ENCODE data around the gene TMEM106B. TPM values are rescaled to one million over a fixed set of nuclear protein-coding genes. Genes with fewer than 3 reads are reported as not detected.
"Not testable (repeated sequence)": the region's sequence is repeated elsewhere in the genome, so short reads cannot be mapped to it uniquely, and the experiment has no call there.

The TMEM106B gene
- total and polyA plus RNA-seq, 2 of the 8 experiments (the other 6 are each of a cell fraction or from before 2014, with no cell fraction given) = 16.0 to 29.1 TPM

DNA sequence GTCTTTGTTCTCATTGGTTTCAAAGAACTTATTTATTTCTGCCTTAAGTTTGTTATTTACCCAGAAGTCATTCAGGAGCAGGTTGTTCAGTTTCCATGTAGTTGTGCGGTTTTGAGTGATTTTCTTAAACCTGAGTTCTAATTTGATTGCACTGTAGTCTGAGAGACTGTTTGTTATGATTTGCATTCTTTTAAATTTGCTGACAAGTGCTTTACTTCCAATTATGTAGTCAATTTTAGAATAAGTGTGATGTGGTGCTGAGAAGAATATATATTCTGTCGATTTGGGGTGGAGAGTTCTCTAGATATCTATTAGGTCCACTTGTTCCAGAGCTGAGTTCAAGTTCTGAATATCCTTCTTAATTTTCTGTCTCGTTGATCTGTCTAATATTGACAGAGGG lies 43.0 kb upstream of the TMEM106B start:
- H2BK20ac ChIP-seq (ENCODE audit: low read length); H4K20me1 ChIP-seq (replicated peaks in 1 of 2; ENCODE audit: control insufficient read depth in 1 of 2, insufficient read depth in 2 of 2, low read length in 2 of 2); H3K4me3 ChIP-seq (ENCODE audit: extremely low read depth in 1 of 4, insufficient read depth in 2 of 4, low read depth in 3 of 4, low read length in 4 of 4); DNase-seq (ENCODE audit: low read depth in 1 of 2, low spot score in 2 of 2); H3K27ac ChIP-seq (ENCODE audit: low read depth, low read length); H2BK5ac ChIP-seq (ENCODE audit: low read depth, low read length); H3K4me2 ChIP-seq (ENCODE audit: insufficient read depth in 1 of 2, low read depth in 2 of 2, low read length in 2 of 2); CTCF ChIA-PET (ENCODE audit: partially characterized antibody); H4K5ac ChIP-seq (ENCODE audit: insufficient read length, low read depth, low read length); H3K79me1 ChIP-seq (ENCODE audit: low read depth, low read length); H3K23ac ChIP-seq (ENCODE audit: insufficient read length); H3K4me1 ChIP-seq (replicated peaks in 1 of 4; ENCODE audit: control insufficient read depth in 3 of 4, insufficient read depth in 4 of 4, low read length in 3 of 4); H3K9me3 ChIP-seq (ENCODE audit: insufficient read depth in 2 of 2, low read depth in 1 of 2, low read length in 1 of 2); H2BK12ac ChIP-seq (ENCODE audit: low read depth, low read length); H3K79me2 ChIP-seq (ENCODE audit: control insufficient read depth in 1 of 2, insufficient read depth in 2 of 2, low read length in 2 of 2); H3K18ac ChIP-seq (ENCODE audit: extremely low read depth, low read length); POLR2A ChIA-PET (ENCODE audit: partially characterized antibody); H2BK120ac ChIP-seq (replicated peaks; ENCODE audit: low read depth, low read length); H4K8ac ChIP-seq (ENCODE audit: extremely low read depth, insufficient read depth, low read length); H2BK15ac ChIP-seq (ENCODE audit: low read length); H3K27me3 ChIP-seq (replicated peaks in 1 of 4; ENCODE audit: control insufficient read depth in 3 of 4, extremely low read depth in 1 of 4, insufficient read depth in 3 of 4, low read length in 3 of 4); H3K9ac ChIP-seq (replicated peaks in 1 of 4; ENCODE audit: extremely low read depth in 1 of 4, low read depth in 3 of 4, low read length in 3 of 4); H2AFZ ChIP-seq (ENCODE audit: low read length); H3K4ac ChIP-seq (replicated peaks; ENCODE audit: insufficient read length, low read depth, low read length); H3K23me2 ChIP-seq (ENCODE audit: low read depth, low read length); H2AK5ac ChIP-seq (ENCODE audit: low read depth, low read length); H3K36me3 ChIP-seq (ENCODE audit: control insufficient read depth in 2 of 4, insufficient read depth in 4 of 4, low read length in 3 of 4); H3K14ac ChIP-seq (ENCODE audit: insufficient read length); FAIRE-seq; H4K91ac ChIP-seq (replicated peaks; ENCODE audit: insufficient read length, low read length); H3K56ac ChIP-seq (replicated peaks; ENCODE audit: insufficient read length, low read depth, low read length): not testable (repeated sequence)
- WGBS, 2 experiments (ENCODE audit: extremely low coverage in 1 of 2, insufficient coverage in 1 of 2, insufficient read length in 1 of 2, insufficient replicate concordance in 2 of 2, low coverage in 1 of 2, low lambda C conversion rate in 2 of 2, missing lambda C conversion rate in 1 of 2) = 93% methylated on average over 3 of the region's 3 CpGs; no CpG with 5 or more reads in 1 of the 2 experiments

DNA sequence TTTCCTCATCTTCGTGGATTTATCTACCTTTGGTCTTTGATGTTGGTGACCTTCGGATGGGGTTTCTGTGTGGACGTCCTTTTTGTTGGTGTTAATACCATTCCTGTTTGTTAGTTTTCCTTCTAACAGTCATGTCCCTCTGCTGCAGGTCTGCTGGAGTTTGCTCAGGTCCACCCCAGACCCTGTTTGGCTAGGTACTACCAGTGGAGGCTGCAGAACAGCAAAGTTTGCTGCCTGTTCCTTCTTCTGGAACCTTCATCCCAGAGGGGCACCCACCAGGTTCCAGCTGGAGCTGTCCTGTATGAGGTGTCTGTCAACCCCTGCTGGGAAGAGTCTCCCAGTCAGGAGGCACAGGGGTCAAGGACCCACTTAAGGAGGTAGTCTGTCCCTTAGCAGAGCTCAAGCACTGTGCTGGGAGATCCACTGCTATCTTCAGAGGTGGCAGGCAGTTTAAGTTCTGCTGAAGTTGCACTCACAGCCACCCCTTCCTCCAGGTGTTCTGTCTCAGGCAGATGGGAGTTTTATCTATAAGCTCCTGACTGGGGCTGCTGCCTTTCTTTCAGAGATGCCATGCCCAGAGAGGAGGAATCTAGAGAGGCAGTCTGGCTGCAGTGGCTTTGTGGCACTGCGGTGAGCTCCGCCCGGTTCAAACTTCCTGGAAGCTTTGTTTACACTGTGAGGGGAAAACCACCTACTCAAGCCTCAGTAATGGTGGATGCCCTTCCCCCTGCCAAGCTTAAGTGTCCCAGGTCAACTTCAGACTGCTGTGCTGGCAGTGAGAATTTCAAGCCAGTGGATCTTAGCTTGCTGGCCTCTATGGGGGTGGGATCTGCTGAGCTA lies 40.9 kb upstream of the TMEM106B start:
- H4K20me1 ChIP-seq (replicated peaks in 1 of 2; ENCODE audit: control insufficient read depth in 1 of 2, insufficient read depth in 2 of 2, low read length in 2 of 2); H2BK12ac ChIP-seq (ENCODE audit: low read depth, low read length); H3K4me2 ChIP-seq (ENCODE audit: insufficient read depth in 1 of 2, low read depth in 2 of 2, low read length in 2 of 2); POLR2A ChIA-PET (ENCODE audit: partially characterized antibody); H3K4me3 ChIP-seq (ENCODE audit: extremely low read depth in 1 of 4, insufficient read depth in 2 of 4, low read depth in 3 of 4, low read length in 4 of 4); H3K4ac ChIP-seq (replicated peaks; ENCODE audit: insufficient read length, low read depth, low read length); FAIRE-seq; H2BK120ac ChIP-seq (replicated peaks; ENCODE audit: low read depth, low read length); H4K5ac ChIP-seq (ENCODE audit: insufficient read length, low read depth, low read length); H3K36me3 ChIP-seq (ENCODE audit: control insufficient read depth in 2 of 4, insufficient read depth in 4 of 4, low read length in 3 of 4); DNase-seq (ENCODE audit: low read depth in 1 of 2, low spot score in 2 of 2); H3K56ac ChIP-seq (replicated peaks; ENCODE audit: insufficient read length, low read depth, low read length); H3K14ac ChIP-seq (ENCODE audit: insufficient read length); H2AK5ac ChIP-seq (ENCODE audit: low read depth, low read length); H3K79me2 ChIP-seq (ENCODE audit: control insufficient read depth in 1 of 2, insufficient read depth in 2 of 2, low read length in 2 of 2); H4K8ac ChIP-seq (ENCODE audit: extremely low read depth, insufficient read depth, low read length); H3K23ac ChIP-seq (ENCODE audit: insufficient read length); H3K9ac ChIP-seq (replicated peaks in 1 of 4; ENCODE audit: extremely low read depth in 1 of 4, low read depth in 3 of 4, low read length in 3 of 4); H3K9me3 ChIP-seq (ENCODE audit: insufficient read depth in 2 of 2, low read depth in 1 of 2, low read length in 1 of 2); H2BK20ac ChIP-seq (ENCODE audit: low read length); H3K27me3 ChIP-seq (replicated peaks in 1 of 4; ENCODE audit: control insufficient read depth in 3 of 4, extremely low read depth in 1 of 4, insufficient read depth in 3 of 4, low read length in 3 of 4); H3K79me1 ChIP-seq (ENCODE audit: low read depth, low read length); H3K27ac ChIP-seq (ENCODE audit: low read depth, low read length); H2BK15ac ChIP-seq (ENCODE audit: low read length); H2BK5ac ChIP-seq (ENCODE audit: low read depth, low read length); H3K23me2 ChIP-seq (ENCODE audit: low read depth, low read length); H2AFZ ChIP-seq (ENCODE audit: low read length); H4K91ac ChIP-seq (replicated peaks; ENCODE audit: insufficient read length, low read length); H3K4me1 ChIP-seq (replicated peaks in 1 of 4; ENCODE audit: control insufficient read depth in 3 of 4, insufficient read depth in 4 of 4, low read length in 3 of 4); H3K18ac ChIP-seq (ENCODE audit: extremely low read depth, low read length): not testable (repeated sequence)
- CTCF ChIA-PET (ENCODE audit: partially characterized antibody) = interaction anchor here (0.6 kb wide), 1 partner anchor 26 kb away, joined by 3 read pairs; no protein-coding TSS in a partner anchor
- WGBS, 2 experiments (ENCODE audit: extremely low coverage in 1 of 2, insufficient coverage in 1 of 2, insufficient read length in 1 of 2, insufficient replicate concordance in 2 of 2, low coverage in 1 of 2, low lambda C conversion rate in 2 of 2, missing lambda C conversion rate in 1 of 2) = 89% methylated on average over 6 of the region's 6 CpGs; no CpG with 5 or more reads in 1 of the 2 experiments

Measured in H1 (cell line).